ENCODE results near the gene STK33.

The STK33 gene

DNA sequence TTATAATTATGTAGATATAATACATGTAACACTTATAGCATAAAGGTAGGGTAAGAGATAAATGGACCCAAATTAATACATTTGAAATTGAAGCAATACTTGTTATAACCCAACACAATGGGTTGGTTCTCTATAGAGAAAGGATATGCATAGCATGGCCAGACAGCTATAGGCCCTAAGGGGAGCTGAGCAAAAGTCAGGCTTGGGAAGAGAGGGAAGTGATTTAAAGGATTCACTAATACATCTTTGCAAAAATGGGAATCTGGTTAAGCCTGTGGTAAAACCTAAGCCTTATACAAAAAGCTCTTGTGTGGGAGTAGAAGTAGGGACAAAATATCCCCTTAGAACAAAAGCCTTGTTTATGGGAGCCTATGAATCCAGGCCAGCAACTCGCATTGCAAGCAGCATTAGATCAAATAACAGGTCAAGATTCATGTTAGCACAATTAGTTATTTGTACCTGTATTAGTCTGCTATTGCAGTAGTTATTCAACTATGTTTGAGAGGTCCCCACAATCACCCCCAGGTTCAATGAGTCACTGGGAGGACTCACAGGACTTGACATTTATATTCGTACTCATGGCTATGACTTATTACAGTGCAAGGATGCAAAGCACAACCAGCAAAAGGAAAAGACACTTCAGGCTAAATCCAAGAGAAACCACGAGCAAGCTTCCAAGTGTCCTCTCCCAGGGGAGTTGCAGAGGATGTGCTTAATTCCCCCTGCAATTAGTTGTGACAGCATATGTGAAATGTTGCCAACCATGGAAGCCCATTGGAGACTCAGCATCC is 185.7 kb downstream of the STK33 start:
- DNase-seq = no peak

- DNase-seq = no peak
Measured at GRCh38 chr11:8403310-8403709, 190.7 kb downstream of the STK33 start.

- no peak for DNase-seq
Measured at GRCh38 chr11:8392886-8393285, 201.1 kb downstream of the STK33 start.

DNA sequence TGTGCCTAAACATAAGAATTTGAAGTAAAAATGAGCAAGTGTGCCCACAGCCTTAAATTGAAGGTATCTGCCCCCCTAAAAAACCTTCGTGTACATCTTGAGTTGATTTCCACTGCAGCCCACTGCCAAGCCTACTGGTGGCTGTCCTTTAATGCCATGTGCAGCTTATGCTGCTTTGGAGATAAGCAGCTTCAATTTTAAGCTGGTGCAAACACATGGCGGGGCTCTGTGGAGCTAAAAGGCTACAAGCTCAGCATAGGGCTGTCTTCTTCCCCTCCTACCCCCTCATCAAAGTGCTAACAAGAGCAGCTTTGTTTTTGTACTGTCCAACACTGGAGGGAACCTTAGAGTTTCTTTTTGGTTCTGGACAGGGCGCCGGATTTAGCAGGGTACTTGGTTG is 201.9 kb downstream of the STK33 start:
- no peak for DNase-seq

DNA sequence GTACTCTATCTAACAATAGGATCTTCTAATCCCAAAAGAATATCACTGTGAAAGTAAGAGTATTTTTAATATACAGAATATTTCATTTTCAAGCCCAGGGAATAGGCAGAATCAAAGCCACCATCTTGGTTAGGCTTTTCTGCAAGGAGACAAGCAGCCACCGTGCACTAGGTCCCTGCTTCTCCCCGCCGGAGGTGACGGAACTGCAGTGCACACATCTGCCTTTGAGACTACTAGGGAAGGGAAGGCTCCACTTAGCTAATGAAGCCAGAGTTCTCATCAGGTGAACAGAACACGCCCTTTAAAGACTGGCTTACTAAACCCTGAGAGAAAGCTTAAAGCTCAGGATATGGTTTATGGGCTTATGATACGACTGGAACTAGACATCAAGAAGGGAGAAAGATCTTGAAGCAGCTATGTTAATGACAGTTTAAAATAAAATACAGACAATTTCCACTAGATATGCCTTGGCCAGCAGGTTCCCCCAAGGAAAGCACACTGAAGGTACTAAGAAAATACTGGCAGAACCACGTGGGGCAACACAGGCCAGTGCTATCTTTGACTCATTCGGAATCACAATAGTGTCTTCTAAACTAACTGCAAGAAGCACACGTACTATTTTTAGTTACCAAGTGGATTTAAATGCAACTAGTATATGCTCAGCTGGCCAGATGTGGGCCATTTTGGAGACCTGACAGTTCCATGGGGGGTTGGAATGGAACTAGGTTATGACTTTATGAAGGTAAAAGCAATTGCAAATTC is 203.0 kb downstream of the STK33 start:
- DNase-seq = no peak

DNA sequence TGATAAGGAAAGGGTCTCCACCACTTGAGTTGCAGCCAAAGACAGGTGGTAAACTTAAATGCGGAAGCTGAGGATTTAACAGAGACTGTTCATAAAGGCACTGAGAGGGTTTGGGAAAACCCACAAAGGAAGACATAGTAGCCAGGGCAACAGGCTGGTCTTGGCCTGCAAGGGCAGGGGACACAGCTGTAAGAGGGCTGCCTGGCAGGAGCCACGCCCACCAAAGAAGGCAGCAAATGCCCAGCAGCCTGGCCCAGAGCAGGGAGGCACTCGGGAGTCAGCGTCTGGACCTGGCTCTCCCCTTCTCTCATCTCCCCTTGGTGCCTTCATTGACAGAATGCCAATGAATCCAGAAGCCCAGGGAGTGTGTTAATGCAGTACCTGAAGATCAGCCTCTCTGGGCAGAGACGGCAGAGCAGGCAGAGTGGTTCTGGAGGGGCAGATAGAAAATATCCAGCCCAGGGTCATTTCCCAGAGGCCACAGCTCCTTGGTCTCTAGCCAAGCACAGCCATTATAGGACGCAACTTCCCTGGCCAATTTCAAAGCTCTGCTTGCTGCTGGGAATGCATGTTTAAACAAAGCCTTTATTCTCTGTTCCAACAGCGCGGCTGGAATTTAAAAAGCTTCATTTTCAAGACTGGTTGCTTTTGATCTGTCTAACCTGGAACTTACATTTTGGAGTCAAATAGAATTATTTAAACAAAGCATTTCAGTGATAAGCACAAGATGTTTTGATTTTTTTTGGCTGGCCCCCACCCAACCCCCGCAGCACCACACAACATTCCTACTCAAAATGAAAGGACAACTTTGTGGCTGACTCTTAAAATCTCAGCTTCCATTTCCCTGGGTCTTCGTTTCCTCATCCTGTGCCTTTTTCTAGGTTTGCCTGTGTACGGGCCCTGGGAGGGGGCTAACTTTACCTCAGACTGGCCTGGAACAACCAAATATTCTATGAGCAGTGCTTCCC is 204.7 kb downstream of the STK33 start:
- DNase-seq = no peak

- DNase-seq = no peak
Measured at GRCh38 chr11:8387693-8388092, 206.3 kb downstream of the STK33 start.

GRCh38 chr11:8387141-8387540 is 206.9 kb downstream of the STK33 start:
- no peak for DNase-seq

- DNase-seq = no peak
Measured at GRCh38 chr11:8386134-8386864, 207.7 kb downstream of the STK33 start.

DNA sequence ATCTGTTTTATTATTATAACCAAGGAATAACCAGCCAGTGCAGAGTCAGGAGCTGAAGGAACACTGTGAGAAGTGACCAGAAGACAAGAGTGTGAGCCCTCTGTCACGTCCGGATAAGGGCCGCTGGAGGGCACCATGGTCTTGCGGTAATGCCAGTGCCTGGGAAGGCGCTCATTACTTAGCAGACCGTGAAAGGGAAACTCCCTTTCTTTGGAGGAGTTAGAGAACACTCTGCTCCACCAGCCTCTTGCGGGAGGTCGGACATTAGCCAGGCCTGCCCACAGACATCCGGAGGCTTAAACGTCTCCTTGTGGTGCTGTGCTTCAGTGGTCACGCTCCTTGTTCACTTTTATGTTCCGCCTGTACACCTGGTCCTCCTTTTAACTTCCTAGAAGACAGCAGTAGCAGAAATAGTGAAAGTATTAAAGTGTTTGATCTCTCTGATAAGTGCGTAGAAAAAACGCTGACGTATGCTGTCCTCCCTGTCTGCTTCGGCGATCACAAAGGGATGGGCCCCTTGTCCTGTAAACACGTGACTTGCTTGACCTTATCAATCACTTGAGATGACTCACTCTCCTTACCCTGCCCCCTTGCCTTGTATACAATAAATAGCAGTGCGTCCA is 209.7 kb downstream of the STK33 start:
- DNase-seq = no peak

DNA sequence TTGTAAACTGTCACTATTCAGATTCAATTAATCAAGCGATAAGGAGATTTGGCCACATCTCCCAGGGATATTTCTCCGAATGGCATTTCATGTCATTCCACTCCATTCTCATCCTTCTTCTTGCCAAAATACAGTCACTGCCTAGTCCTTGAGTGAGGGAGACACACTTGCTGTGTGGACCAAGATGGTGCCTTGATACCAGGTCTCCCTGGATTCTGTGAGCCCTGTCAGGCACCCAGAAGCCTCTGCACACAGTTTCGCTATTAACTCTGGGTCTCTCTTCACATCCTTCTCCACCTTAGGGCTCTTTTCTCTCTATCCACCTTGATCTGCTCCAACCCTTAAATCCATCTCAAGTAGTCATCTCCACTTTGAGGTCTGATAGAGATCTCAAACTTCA is 210.4 kb downstream of the STK33 start:
- DNase-seq = no peak

GRCh38 chr11:8383227-8383626 is 210.8 kb downstream of the STK33 start:
- DNase-seq = no peak

GRCh38 chr11:8382436-8383053 is 211.5 kb downstream of the STK33 start:
- DNase-seq = no peak

- DNase-seq = no peak
Measured at GRCh38 chr11:8381871-8382396, 212.1 kb downstream of the STK33 start.

DNA sequence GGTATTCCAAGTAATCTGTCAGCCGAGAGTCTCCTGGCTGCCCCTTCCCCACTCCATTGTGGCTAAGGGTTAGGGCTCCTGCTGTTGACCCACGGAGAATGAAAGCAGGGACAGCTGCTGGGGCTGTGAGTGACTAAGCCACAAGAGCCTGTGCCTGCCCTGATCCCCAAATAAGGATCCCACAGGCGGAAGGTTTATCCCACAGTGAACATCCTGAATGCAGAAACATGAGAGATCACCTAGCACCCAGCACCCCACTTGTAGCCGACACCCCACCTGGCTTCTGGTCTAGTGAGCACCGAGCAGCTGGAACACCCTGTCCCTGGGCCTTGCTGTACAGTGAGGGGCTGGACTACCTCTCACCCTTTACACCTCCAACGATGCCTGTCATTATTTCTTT is 212.7 kb downstream of the STK33 start:
- DNase-seq = no peak

DNA sequence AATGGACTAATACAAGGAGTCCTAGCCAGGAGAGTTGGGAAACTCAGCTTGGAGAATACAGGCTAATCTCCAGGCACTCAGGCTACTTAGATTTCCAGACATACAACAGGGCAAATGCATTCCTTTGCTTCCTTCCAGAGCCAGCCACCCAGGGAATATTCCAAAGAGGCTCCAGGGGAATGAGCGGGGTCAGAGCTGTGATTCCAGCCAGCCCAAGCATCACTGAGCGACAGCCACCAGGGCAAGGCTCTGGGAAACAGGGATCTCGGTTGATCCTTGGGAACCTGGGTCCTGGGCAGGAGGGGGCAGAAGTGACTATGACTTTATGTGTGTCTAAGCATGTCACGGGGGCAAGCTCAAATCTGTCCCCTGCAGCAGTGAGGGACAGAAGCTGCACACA is 218.1 kb downstream of the STK33 start:
- no peak for DNase-seq

DNA sequence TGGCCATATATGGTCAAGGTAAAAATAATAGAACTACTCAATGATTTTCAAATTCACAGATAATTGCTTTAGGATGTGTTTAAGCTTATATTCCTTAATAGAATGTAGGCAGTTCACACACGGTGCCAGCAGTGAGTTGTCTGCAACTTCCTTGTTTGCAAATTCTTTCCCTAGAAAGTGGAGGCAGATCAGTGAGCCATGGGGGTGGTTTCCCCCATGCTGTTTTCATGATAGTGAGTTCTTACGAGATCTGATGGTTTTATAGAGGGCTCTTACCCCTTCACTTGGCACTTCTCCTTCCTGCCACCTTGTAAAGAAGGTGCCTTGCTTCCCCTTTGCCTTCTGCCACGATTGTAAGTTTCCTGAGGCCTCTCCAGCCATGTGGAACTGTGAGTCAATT is 218.6 kb downstream of the STK33 start:
- DNase-seq = no peak

DNA sequence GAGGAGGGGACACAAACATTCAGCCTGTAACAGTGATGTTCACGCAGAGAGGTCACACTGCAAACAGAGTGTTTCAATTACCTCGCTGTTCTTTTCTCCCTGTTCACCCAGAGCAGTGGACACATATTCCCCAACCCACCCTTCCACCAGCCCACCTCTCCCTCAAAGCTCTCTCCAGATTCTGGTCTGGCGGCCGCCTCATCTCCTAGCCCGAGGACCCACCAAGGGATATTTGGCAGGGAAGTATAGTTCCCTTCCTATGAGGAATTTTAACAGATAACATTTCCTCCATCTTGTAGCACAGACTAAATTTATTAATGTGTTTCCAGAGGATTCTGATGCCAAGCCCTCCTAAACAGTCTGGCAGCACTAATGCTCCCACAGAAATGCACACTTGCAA is 219.3 kb downstream of the STK33 start:
- DNase-seq = no peak

- DNase-seq = no peak
Measured at GRCh38 chr11:8373519-8374432, 220.3 kb downstream of the STK33 start.
